Left ventricle myocardium inferior (tissue), 1 donor: Measurements from ENCODE around the gene SFR1. TPM values are rescaled to one million over a fixed set of nuclear protein-coding genes. Genes with fewer than 3 reads are reported as not detected.
A peak's percentile ranks its signal among the peaks of the same experiment; 100 is the strongest.

Source experiments
- DNase-seq: peaks from one replicate; pipeline ENCODE4 v3.0.0-alpha.2; 2020
- H3K27ac ChIP-seq: fragments of 200-600 bp; replicated peaks from 2 replicates; pipeline ENCODE4 v1.8.0; 2021
- H3K27me3 ChIP-seq: fragments of 200-600 bp; 2 replicates; pipeline ENCODE4 v1.8.0; 2021; ENCODE audit warnings: low read depth
- H3K36me3 ChIP-seq: fragments of 200-600 bp; 2 replicates; pipeline ENCODE4 v1.8.0; 2021
- H3K4me1 ChIP-seq: fragments of 200-600 bp; 2 replicates; pipeline ENCODE4 v1.8.0; 2021
- H3K4me3 ChIP-seq: fragments of 200-600 bp; 2 replicates; pipeline ENCODE4 v1.8.0; 2021; ENCODE audit warnings: mild to moderate bottlenecking, moderate library complexity
- H3K9me3 ChIP-seq: fragments of 200-600 bp; replicated peaks from 2 replicates; pipeline ENCODE4 v1.8.0; 2021
- CTCF ChIP-seq: fragments of 200-600 bp; IDR thresholded peaks from 2 replicates; pipeline ENCODE4 v1.8.0; 2021; ENCODE audit warnings: antibody characterized with exemption, mild to moderate bottlenecking, borderline replicate concordance
- intact Hi-C: fragments of 100-400 bp; cut with micrococcal nuclease; formaldehyde crosslinking; loops from one replicate; pipeline ENCODE4 v1.11.0; 2022
- total RNA-seq: library from RNA; stranded (reverse); fragmentation: NEBNext Ultra II Directional; extraction: Animal tissue kit (Norgen Biotek cat#: 25700); gene quantifications from one replicate; pipeline ENCODE4 v1.2.1, GENCODE V29; 2021
- donor health status: DM: no; HTN: yes; CAD: no; lungs with severe emphysema.

SFR1 gene
- total RNA-seq, 1 donor from 2014 or later, result 6.0 TPM

GRCh38 chr10:104120512-104120902, 1.5 kb upstream of the SFR1 start:
- Histone ChIP-seq H3K27me3 (no peaks in the 10 kb centered on the region), H3K27ac (peak overlapping the region; percentile 98), H3K36me3 (peaks cover 9% of the 10 kb centered on the region), H3K4me1 (peaks cover 27% of the 10 kb centered on the region), H3K9me3 (no peaks in the 10 kb centered on the region), H3K4me3 (peak overlapping the region; percentile 77)
- intact Hi-C loops, result loop anchor here (10.0 kb wide), 1 partner anchor 236 kb away; no protein-coding TSS in a partner anchor
- TF ChIP-seq CTCF, result no peak
- DNase-seq, result no peak

- Histone ChIP-seq H3K4me3 (peak overlapping the region; percentile 77), H3K4me1 (peaks cover 27% of the 10 kb centered on the region), H3K27me3 (no peaks in the 10 kb centered on the region), H3K27ac (peak overlapping the region; percentile 98), H3K36me3 (peaks cover 14% of the 10 kb centered on the region), H3K9me3 (no peaks in the 10 kb centered on the region)
- DNase-seq, result peak; percentile 89
- no peak for TF ChIP-seq CTCF
- intact Hi-C loops, result loop anchor here (10.0 kb wide), 1 partner anchor 236 kb away; no protein-coding TSS in a partner anchor
Observed at GRCh38 chr10:104120903-104121484, 977 bp upstream of the SFR1 start.

- H3K9me3 ChIP-seq, result no peaks in the 10 kb centered on the region
- DNase-seq, result peak; percentile 21
- H3K27ac ChIP-seq, result peak overlapping the region; percentile 98
- TF ChIP-seq CTCF, result no peak
- peaks cover 15% of the 10 kb centered on the region for H3K36me3 ChIP-seq
- H3K4me1 ChIP-seq, result peaks cover 35% of the 10 kb centered on the region
- peak overlapping the region; percentile 77 for H3K4me3 ChIP-seq
- H3K27me3 ChIP-seq, result no peaks in the 10 kb centered on the region
- intact Hi-C loops, result loop anchor here (10.0 kb wide), 1 partner anchor 238 kb away; no protein-coding TSS in a partner anchor
Observed at GRCh38 chr10:104122225-104123107, 495 bp downstream of the SFR1 start.

- Histone ChIP-seq H3K4me3 (no peak overlapping the region), H3K9me3 (no peaks in the 10 kb centered on the region), H3K27ac (no peak overlapping the region), H3K36me3 (peaks cover 15% of the 10 kb centered on the region), H3K4me1 (peaks cover 35% of the 10 kb centered on the region), H3K27me3 (no peaks in the 10 kb centered on the region)
- no peak for DNase-seq
- peak; percentile 18 for TF ChIP-seq CTCF
- intact Hi-C loops, result loop anchor here (10.0 kb wide), 1 partner anchor 239 kb away; no protein-coding TSS in a partner anchor
Observed at GRCh38 chr10:104123397-104123796, 1.4 kb downstream of the SFR1 start.

GRCh38 chr10:104127411-104127810, 5.4 kb downstream of the SFR1 start:
- H3K4me1 ChIP-seq, result peaks cover 16% of the 10 kb centered on the region
- H3K4me3 ChIP-seq, result no peak overlapping the region
- TF ChIP-seq CTCF, result peak; percentile 10
- no peak for DNase-seq
- intact Hi-C loops, result loop anchor here (10.0 kb wide), 1 partner anchor 243 kb away; no protein-coding TSS in a partner anchor
- H3K27me3 ChIP-seq, result no peaks in the 10 kb centered on the region
- H3K27ac ChIP-seq, result no peak overlapping the region
- no peaks in the 10 kb centered on the region for H3K9me3 ChIP-seq
- peaks cover 15% of the 10 kb centered on the region for H3K36me3 ChIP-seq
